Type B pancreatic cell (in vitro differentiated cells): Measurements from ENCODE around the gene NPIPB8. TPM values are rescaled to one million over a fixed set of nuclear protein-coding genes. Genes with fewer than 3 reads are reported as not detected.
A peak's percentile ranks its signal among the peaks of the same experiment; 100 is the strongest.
"Not testable (repeated sequence)": the region's sequence is repeated elsewhere in the genome, so short reads cannot be mapped to it uniquely, and the experiment has no call there.

Source experiments
- DNase-seq: peaks from one replicate; pipeline ENCODE4 v3.0.0; 2021; ENCODE audit warnings: mixed read lengths; ENCODE audit not compliant: unreplicated experiment; ENCODE audit errors: extremely low spot score
- H3K27ac Mint-ChIP-seq: 2 replicates; pipeline ENCODE4 v1.8.0; 2021; ENCODE audit warnings: mild to moderate bottlenecking, mixed read lengths
- H3K27me3 Mint-ChIP-seq: 2 replicates; pipeline ENCODE4 v1.8.0; 2021; ENCODE audit warnings: mixed read lengths
- H3K36me3 Mint-ChIP-seq: 2 replicates; pipeline ENCODE4 v1.8.0; 2021; ENCODE audit warnings: mixed read lengths
- H3K4me1 Mint-ChIP-seq: one replicate; pipeline ENCODE4 v1.8.0; 2021; ENCODE audit warnings: mixed read lengths; ENCODE audit not compliant: unreplicated experiment
- H3K4me3 Mint-ChIP-seq: 2 replicates; pipeline ENCODE4 v1.8.0; 2021; ENCODE audit warnings: mild to moderate bottlenecking, mixed read lengths
- H3K9me3 Mint-ChIP-seq: 2 replicates; pipeline ENCODE4 v1.8.0; 2021; ENCODE audit warnings: mixed read lengths
- total RNA-seq: library from RNA; stranded (reverse); gene quantifications from 2 replicates; pipeline ENCODE4 v1.2.1, GENCODE V29; 2021; ENCODE audit warnings: low replicate concordance
- TF ChIP-seq, protein P1 (sequence below): fragments of 200-600 bp; sonication (generic); conservative IDR thresholded peaks from 2 replicates; pipeline ENCODE4 v1.5.0; 2021; ENCODE audit warnings: antibody characterized with exemption, mild to moderate bottlenecking

Gene NPIPB8
- total RNA-seq, 1 donor from 2014 or later: not detected

- peak overlapping the region; percentile 67 for H3K4me3 Mint-ChIP-seq
- not testable (repeated sequence) for H3K27me3 Mint-ChIP-seq, H3K36me3 Mint-ChIP-seq, DNase-seq, H3K9me3 Mint-ChIP-seq
- peak overlapping the region; percentile 48 for H3K27ac Mint-ChIP-seq
- H3K4me1 Mint-ChIP-seq: peaks cover 11% of the 10 kb centered on the region
These were observed 28.8 kb upstream of the NPIPB8 start for GRCh38 chr16:28608867-28609596.

DNA sequence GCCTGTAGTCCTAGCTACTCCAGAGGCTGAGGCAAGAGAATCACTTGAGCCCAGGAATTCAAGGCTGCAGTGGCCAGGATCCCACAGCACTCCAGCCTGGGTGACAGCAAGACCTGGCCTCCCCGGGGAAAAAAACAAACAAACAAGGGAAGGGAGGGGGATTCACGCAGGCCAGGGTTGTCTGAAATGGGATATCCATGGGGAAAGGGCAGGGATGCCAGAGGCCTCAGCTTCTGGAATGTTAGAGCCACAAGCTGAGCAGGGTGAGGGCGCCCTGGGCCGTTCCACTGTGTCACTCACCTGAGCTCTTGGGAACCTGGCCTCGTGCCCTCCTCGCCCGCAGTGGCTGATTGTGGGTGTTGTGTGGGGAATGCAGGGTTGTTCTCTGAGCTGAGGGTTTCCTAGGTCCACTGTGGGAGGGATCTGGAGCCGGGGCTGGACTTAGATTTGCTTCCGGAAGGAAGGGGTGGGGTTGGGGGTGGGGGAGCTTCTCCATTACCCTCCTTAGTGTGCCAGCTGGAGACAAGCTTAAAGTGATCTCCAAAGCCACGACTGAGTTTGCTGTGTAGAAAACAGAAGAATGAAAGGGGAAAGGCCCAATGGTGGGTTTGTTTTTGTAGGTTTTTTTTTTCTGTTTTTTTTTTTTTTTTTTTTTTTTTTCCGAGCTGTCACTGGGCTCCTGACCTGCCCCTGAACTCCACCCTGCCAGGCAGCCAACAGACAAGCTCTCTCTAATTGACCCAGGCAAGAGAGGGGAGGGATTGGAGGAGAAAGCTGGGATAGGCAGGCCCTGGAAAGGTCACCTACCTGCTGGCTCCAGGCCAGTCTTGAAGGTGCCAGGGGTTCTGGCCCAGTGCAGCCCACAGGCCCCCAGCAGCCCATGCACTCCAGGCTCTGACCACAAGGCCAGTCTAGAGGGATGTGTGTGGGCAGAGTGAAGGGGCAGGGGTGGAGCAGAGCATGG, 28.0 kb upstream of the NPIPB8 start, which contains the start of gene SULT1A1:
Gene SULT1A1 (minus strand): TSS at position 414 of the 964 bp plus-strand sequence. CDS start 1,189 bp downstream, outside the sequence.
- Mint-ChIP-seq H3K36me3 (no peaks in the 10 kb centered on the region), H3K4me3 (peak within 1 kb of the TSS; percentile 67), H3K9me3 (no peaks in the 10 kb centered on the region), H3K27me3 (peaks cover 3% of the 10 kb centered on the region), H3K27ac (peak within 1 kb of the TSS; percentile 48), H3K4me1 (peaks cover 11% of the 10 kb centered on the region)
- no peak for DNase-seq
- TF ChIP-seq, protein P1, sequence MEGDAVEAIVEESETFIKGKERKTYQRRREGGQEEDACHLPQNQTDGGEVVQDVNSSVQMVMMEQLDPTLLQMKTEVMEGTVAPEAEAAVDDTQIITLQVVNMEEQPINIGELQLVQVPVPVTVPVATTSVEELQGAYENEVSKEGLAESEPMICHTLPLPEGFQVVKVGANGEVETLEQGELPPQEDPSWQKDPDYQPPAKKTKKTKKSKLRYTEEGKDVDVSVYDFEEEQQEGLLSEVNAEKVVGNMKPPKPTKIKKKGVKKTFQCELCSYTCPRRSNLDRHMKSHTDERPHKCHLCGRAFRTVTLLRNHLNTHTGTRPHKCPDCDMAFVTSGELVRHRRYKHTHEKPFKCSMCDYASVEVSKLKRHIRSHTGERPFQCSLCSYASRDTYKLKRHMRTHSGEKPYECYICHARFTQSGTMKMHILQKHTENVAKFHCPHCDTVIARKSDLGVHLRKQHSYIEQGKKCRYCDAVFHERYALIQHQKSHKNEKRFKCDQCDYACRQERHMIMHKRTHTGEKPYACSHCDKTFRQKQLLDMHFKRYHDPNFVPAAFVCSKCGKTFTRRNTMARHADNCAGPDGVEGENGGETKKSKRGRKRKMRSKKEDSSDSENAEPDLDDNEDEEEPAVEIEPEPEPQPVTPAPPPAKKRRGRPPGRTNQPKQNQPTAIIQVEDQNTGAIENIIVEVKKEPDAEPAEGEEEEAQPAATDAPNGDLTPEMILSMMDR: no peak

DNA sequence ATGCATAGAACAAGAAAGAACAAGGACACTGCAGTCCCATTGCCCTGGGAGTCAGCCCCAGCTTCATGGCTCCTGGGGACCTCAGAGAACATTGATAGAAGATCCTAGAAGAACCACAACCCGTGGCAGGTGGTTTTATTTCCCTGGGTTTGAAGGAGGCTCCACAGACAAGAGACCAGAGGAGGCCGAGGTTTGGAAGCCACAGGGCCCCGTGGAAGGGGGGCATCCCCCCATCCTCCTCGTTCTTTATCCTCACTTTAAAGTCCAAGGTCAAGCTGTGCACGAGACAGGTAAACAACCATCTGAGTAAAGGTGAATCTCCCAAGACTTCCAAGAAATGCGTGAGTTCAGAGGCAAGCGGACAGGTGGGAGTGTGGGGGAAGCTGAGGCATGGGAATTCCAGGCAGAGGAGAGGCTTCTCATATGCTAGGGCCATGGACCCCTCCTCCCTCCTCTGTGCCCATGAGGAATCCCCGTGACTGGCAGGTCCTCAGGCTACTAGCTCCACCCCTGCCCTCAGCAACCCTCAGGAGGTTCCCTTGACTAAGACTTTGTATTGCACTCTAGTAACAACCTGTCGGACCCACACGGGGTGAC, 27.2 kb upstream of the NPIPB8 start:
- TF ChIP-seq, protein P1: no peak
- no peak overlapping the region for H3K4me3 Mint-ChIP-seq
- no peaks in the 10 kb centered on the region for H3K36me3 Mint-ChIP-seq
- peaks cover 3% of the 10 kb centered on the region for H3K27me3 Mint-ChIP-seq
- no peaks in the 10 kb centered on the region for H3K9me3 Mint-ChIP-seq
- peak overlapping the region; percentile 2 for H3K27ac Mint-ChIP-seq
- DNase-seq: no peak
- H3K4me1 Mint-ChIP-seq: peaks cover 11% of the 10 kb centered on the region

- peaks cover 11% of the 10 kb centered on the region for H3K4me1 Mint-ChIP-seq
These were observed 25.2 kb upstream of the NPIPB8 start for GRCh38 chr16:28612359-28613280.

GRCh38 chr16:28613912-28614311, 24.0 kb upstream of the NPIPB8 start:
- not testable (repeated sequence) for DNase-seq, H3K27me3 Mint-ChIP-seq, H3K9me3 Mint-ChIP-seq, H3K36me3 Mint-ChIP-seq, H3K27ac Mint-ChIP-seq, H3K4me3 Mint-ChIP-seq
- peaks cover 11% of the 10 kb centered on the region for H3K4me1 Mint-ChIP-seq

More at GRCh38 chr16:28612359-28613280, 25.2 kb upstream of the NPIPB8 start:
- H3K4me3 Mint-ChIP-seq, H3K27ac Mint-ChIP-seq, H3K27me3 Mint-ChIP-seq, DNase-seq, H3K36me3 Mint-ChIP-seq, H3K9me3 Mint-ChIP-seq: not testable (repeated sequence)

- H3K9me3 Mint-ChIP-seq, H3K27me3 Mint-ChIP-seq, H3K27ac Mint-ChIP-seq, H3K36me3 Mint-ChIP-seq, H3K4me3 Mint-ChIP-seq, DNase-seq: not testable (repeated sequence)
- H3K4me1 Mint-ChIP-seq: peaks cover 11% of the 10 kb centered on the region
These were observed 23.3 kb upstream of the NPIPB8 start for GRCh38 chr16:28614561-28614960.
